HepG2 (cell line): ENCODE measurements around the gene BCAT1. TPM values are rescaled to one million over a fixed set of nuclear protein-coding genes. Genes with fewer than 3 reads are reported as not detected.

Experiments used
- KMT2B ChIP-seq: IDR thresholded peaks from 2 replicates; pipeline ENCODE4 v1.6.1; 2016; ENCODE audit warnings: missing genetic modification reagents, missing compliant biosample characterization
- TRIM22 ChIP-seq: fragments of 450-650 bp; IDR thresholded peaks from 2 replicates; pipeline ENCODE4 v1.6.1; 2017
- ZC3H4 ChIP-seq: sonication (generic); formaldehyde crosslinking; IDR thresholded peaks from 2 replicates; pipeline ENCODE4 v1.4.0; 2020; ENCODE audit warnings: missing genetic modification reagents, borderline replicate concordance
- ZFAT ChIP-seq: sonication (generic); formaldehyde crosslinking; conservative IDR thresholded peaks from 2 replicates; pipeline ENCODE4 v1.8.1; 2023; ENCODE audit warnings: missing genetic modification reagents, inconsistent platforms
- ZNF207 ChIP-seq: fragments of 450-650 bp; IDR thresholded peaks from 2 replicates; pipeline ENCODE4 v1.6.1; 2016; ENCODE audit warnings: antibody characterized with exemption, borderline replicate concordance
- ZNF335 ChIP-seq: sonication (generic); formaldehyde crosslinking; IDR thresholded peaks from 2 replicates; pipeline ENCODE4 v1.4.0; 2020; ENCODE audit warnings: missing genetic modification reagents
- ZNF607 ChIP-seq: sonication (generic); formaldehyde crosslinking; IDR thresholded peaks from 2 replicates; pipeline ENCODE4 v1.5.1; 2020; ENCODE audit warnings: missing genetic modification reagents, mild to moderate bottlenecking, borderline replicate concordance
- ZSCAN31 ChIP-seq: sonication (generic); formaldehyde crosslinking; IDR thresholded peaks from 2 replicates; pipeline ENCODE4 v1.5.0; 2020; ENCODE audit warnings: low read depth, mild to moderate bottlenecking, missing genetic modification reagents
- polyA plus RNA-seq, 8 experiments: library from polyadenylated mRNA; depleted of rRNA in 3 of 8; stranded (reverse) in 7 of 8; unstranded in 1 of 8; fragments of >200 nt; fragmentation: Illumina TruSeq in 4 of 8; extraction: Trizol in 4 of 8; gene quantifications; 2 replicates each; pipeline versions ENCODE4 v1.2.1 to v1.2.3, GENCODE V29; 2011 to 2016; ENCODE audit warnings: low read depth in 4 of 8, missing spikeins in 1 of 8, mixed read lengths in 1 of 8; ENCODE audit not compliant: insufficient read depth in 1 of 8
- total RNA-seq, 5 experiments: library from RNA; depleted of rRNA; stranded (reverse); fragments of >200 nt; fragmentation: Illumina TruSeq; extraction: Trizol; gene quantifications; 2 replicates each; pipeline ENCODE4 v1.2.3, GENCODE V29; 2016; ENCODE audit warnings: low read depth in 1 of 5
- TF ChIP-seq, protein P1 (sequence below): sonication (generic); formaldehyde crosslinking; conservative IDR thresholded peaks from 2 replicates; pipeline ENCODE4 v1.8.0; 2022; ENCODE audit warnings: missing genetic modification reagents
- TF ChIP-seq, protein P2 (sequence below): IDR thresholded peaks from 2 replicates; pipeline ENCODE4 v1.6.1; 2016
- TF ChIP-seq, protein P3 (sequence below), 2 experiments: fragments of 450-650 bp in 1 of 2; sonication (generic) in 1 of 2; formaldehyde crosslinking in 1 of 2; IDR thresholded peaks; 2 replicates each; pipeline versions ENCODE4 v1.6.1 to v1.8.0; 2016 to 2022; ENCODE audit warnings: antibody characterized with exemption in 1 of 2, mild to moderate bottlenecking in 1 of 2, missing genetic modification reagents in 1 of 2

The BCAT1 gene
- total and polyA plus RNA-seq, 2 of the 13 experiments (the other 11 are each of a cell fraction or from before 2014, with no cell fraction given), result 8.0 to 75.5 TPM

DNA sequence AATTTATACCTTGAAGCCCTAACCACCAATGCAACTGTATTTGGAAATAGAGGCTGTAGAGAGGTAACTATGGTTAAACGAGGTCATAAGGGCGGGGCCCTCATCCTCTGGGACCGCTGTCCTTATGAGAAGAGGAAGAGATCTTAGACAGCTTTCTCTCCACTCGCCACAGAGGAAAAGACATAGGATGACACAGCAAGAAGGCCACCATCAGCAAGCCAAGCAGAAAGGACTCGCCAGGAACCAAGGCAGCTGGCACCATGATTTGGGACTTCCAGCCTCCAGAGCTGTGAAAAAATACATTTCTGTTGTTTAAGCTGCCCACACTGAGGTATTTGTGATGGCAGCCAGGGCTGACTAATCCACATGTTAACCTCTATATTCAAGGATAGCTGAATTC is 30.4 kb upstream of the BCAT1 start (continued):
- TF ChIP-seq, protein P1, sequence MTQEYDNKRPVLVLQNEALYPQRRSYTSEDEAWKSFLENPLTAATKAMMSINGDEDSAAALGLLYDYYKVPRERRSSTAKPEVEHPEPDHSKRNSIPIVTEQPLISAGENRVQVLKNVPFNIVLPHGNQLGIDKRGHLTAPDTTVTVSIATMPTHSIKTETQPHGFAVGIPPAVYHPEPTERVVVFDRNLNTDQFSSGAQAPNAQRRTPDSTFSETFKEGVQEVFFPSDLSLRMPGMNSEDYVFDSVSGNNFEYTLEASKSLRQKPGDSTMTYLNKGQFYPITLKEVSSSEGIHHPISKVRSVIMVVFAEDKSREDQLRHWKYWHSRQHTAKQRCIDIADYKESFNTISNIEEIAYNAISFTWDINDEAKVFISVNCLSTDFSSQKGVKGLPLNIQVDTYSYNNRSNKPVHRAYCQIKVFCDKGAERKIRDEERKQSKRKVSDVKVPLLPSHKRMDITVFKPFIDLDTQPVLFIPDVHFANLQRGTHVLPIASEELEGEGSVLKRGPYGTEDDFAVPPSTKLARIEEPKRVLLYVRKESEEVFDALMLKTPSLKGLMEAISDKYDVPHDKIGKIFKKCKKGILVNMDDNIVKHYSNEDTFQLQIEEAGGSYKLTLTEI (CRISPR knock-in tag), result no peak
- no peak for TF ChIP-seq ZNF335 (CRISPR knock-in tag)
- TF ChIP-seq ZFAT, result no peak
- TF ChIP-seq ZSCAN31 (CRISPR knock-in tag), result no peak
- TF ChIP-seq KMT2B (CRISPR knock-in tag), result no peak
- no peak for TF ChIP-seq ZC3H4
- no peak for TF ChIP-seq TRIM22
- TF ChIP-seq, protein P2, sequence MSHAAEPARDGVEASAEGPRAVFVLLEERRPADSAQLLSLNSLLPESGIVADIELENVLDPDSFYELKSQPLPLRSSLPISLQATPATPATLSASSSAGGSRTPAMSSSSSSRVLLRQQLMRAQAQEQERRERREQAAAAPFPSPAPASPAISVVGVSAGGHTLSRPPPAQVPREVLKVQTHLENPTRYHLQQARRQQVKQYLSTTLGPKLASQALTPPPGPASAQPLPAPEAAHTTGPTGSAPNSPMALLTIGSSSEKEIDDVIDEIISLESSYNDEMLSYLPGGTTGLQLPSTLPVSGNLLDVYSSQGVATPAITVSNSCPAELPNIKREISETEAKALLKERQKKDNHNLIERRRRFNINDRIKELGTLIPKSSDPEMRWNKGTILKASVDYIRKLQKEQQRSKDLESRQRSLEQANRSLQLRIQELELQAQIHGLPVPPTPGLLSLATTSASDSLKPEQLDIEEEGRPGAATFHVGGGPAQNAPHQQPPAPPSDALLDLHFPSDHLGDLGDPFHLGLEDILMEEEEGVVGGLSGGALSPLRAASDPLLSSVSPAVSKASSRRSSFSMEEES (CRISPR knock-in tag), result no peak
- TF ChIP-seq, protein P3, sequence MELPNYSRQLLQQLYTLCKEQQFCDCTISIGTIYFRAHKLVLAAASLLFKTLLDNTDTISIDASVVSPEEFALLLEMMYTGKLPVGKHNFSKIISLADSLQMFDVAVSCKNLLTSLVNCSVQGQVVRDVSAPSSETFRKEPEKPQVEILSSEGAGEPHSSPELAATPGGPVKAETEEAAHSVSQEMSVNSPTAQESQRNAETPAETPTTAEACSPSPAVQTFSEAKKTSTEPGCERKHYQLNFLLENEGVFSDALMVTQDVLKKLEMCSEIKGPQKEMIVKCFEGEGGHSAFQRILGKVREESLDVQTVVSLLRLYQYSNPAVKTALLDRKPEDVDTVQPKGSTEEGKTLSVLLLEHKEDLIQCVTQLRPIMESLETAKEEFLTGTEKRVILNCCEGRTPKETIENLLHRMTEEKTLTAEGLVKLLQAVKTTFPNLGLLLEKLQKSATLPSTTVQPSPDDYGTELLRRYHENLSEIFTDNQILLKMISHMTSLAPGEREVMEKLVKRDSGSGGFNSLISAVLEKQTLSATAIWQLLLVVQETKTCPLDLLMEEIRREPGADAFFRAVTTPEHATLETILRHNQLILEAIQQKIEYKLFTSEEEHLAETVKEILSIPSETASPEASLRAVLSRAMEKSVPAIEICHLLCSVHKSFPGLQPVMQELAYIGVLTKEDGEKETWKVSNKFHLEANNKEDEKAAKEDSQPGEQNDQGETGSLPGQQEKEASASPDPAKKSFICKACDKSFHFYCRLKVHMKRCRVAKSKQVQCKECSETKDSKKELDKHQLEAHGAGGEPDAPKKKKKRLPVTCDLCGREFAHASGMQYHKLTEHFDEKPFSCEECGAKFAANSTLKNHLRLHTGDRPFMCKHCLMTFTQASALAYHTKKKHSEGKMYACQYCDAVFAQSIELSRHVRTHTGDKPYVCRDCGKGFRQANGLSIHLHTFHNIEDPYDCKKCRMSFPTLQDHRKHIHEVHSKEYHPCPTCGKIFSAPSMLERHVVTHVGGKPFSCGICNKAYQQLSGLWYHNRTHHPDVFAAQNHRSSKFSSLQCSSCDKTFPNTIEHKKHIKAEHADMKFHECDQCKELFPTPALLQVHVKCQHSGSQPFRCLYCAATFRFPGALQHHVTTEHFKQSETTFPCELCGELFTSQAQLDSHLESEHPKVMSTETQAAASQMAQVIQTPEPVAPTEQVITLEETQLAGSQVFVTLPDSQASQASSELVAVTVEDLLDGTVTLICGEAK (IDR thresholded peaks at IDR 0.05), result no peak
- TF ChIP-seq, protein P3 (CRISPR knock-in tag; IDR thresholded peaks at IDR 0.05), result no peak
- no peak for TF ChIP-seq ZNF207
- TF ChIP-seq ZNF607 (CRISPR knock-in tag), result no peak
